Loucy (cell line): ENCODE results near the gene GPC5.

Experiments used
- CTCF ChIP-seq: fragments of 200-600 bp; sonication (generic); conservative IDR thresholded peaks from 2 replicates; pipeline ENCODE4 v1.5.1; 2014; ENCODE audit warnings: mild to moderate bottlenecking, antibody characterized with exemption, low read length
- EZH2phosphoT487 ChIP-seq: fragments of 200-600 bp; IDR thresholded peaks from 2 replicates; pipeline ENCODE4 v1.6.1; 2018; ENCODE audit warnings: antibody characterized with exemption, mild to moderate bottlenecking, moderate library complexity, borderline replicate concordance

DNA sequence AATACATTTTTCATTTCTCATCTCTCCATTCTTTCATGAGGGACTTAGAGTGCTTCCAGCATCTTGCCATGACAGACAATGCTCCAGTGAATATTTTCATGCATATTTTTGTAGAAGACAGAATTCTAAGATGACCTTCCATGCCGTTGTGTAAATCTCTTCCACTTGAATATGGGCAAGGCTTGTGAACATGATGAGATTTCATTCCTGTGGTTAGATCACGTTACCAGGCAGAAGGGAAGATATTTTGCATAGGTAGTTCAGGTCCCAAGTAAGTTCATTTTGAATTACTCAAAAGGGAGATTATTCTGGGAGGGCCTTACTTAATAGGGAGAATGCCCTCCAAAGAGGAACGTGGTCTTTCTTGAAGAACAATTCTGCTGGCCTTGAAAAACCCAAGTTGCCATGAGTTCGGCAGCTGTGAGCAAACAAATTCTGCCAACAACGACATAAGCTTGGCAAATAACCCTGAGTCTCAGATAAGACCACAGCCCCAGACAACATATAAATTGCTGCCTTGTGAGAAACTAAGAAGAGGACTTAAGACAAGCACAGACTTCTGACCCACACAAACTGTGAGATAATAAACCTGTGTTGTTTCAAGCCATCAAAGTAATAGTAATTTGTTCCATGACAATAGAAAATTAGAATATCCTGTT, 1427.6 kb downstream of the GPC5 start:
- TF ChIP-seq CTCF (no peak), EZH2phosphoT487 (no peak)
